ENCODE data around the gene DHRSX.

Gene DHRSX

GRCh38 chrX:2188840-2189239, 311.9 kb downstream of the DHRSX start:
- Mint-ChIP-seq H3K27me3 (no peaks in the 10 kb centered on the region), H3K4me3 (no peak overlapping the region), H3K36me3 (ENCODE audit: low read depth) (peaks cover 15% of the 10 kb centered on the region), H3K4me1 (no peaks in the 10 kb centered on the region), H3K9me3 (peaks cover 22% of the 10 kb centered on the region), H3K27ac (no peak overlapping the region)
- ATAC-seq (no peak), DNase-seq (no peak)

GRCh38 chrX:2188330-2188792, 312.4 kb downstream of the DHRSX start:
- Mint-ChIP-seq H3K4me1 (no peaks in the 10 kb centered on the region), H3K9me3 (peaks cover 19% of the 10 kb centered on the region), H3K4me3 (no peak overlapping the region), H3K27me3 (no peaks in the 10 kb centered on the region), H3K27ac (no peak overlapping the region), H3K36me3 (ENCODE audit: low read depth) (peaks cover 15% of the 10 kb centered on the region)
- DNase-seq (no peak), ATAC-seq (no peak)

GRCh38 chrX:2187352-2188115, 313.2 kb downstream of the DHRSX start:
- H3K27me3 Mint-ChIP-seq: no peaks in the 10 kb centered on the region
- DNase-seq (no peak), ATAC-seq (no peak)
- H3K36me3 Mint-ChIP-seq (ENCODE audit: low read depth): peaks cover 13% of the 10 kb centered on the region
- H3K4me3 Mint-ChIP-seq: no peak overlapping the region
- peaks cover 16% of the 10 kb centered on the region for H3K9me3 Mint-ChIP-seq
- H3K27ac Mint-ChIP-seq: no peak overlapping the region
- H3K4me1 Mint-ChIP-seq: no peaks in the 10 kb centered on the region

GRCh38 chrX:2185341-2186082, 315.3 kb downstream of the DHRSX start:
- DNase-seq (no peak), ATAC-seq (no peak)
- Mint-ChIP-seq H3K36me3 (ENCODE audit: low read depth) (peaks cover 11% of the 10 kb centered on the region), H3K4me3 (no peak overlapping the region), H3K27ac (no peak overlapping the region), H3K9me3 (peaks cover 13% of the 10 kb centered on the region), H3K27me3 (no peaks in the 10 kb centered on the region), H3K4me1 (no peaks in the 10 kb centered on the region)

GRCh38 chrX:2184089-2184488, 316.7 kb downstream of the DHRSX start:
- ATAC-seq (no peak), DNase-seq (no peak)
- Mint-ChIP-seq H3K27ac (no peak overlapping the region), H3K9me3 (peaks cover 9% of the 10 kb centered on the region), H3K4me3 (no peak overlapping the region), H3K36me3 (ENCODE audit: low read depth) (peaks cover 11% of the 10 kb centered on the region), H3K27me3 (no peaks in the 10 kb centered on the region), H3K4me1 (no peaks in the 10 kb centered on the region)

GRCh38 chrX:2183193-2183725, 317.5 kb downstream of the DHRSX start:
- DNase-seq (no peak), ATAC-seq (no peak)
- Mint-ChIP-seq H3K27ac (no peak overlapping the region), H3K9me3 (peaks cover 7% of the 10 kb centered on the region), H3K4me1 (no peaks in the 10 kb centered on the region), H3K36me3 (ENCODE audit: low read depth) (peaks cover 9% of the 10 kb centered on the region), H3K27me3 (no peaks in the 10 kb centered on the region), H3K4me3 (no peak overlapping the region)

GRCh38 chrX:2177541-2177940, 323.2 kb downstream of the DHRSX start:
- ATAC-seq: no peak
- peaks cover 9% of the 10 kb centered on the region for H3K36me3 Mint-ChIP-seq (ENCODE audit: low read depth)
- H3K4me1 Mint-ChIP-seq: no peaks in the 10 kb centered on the region
- no peak for DNase-seq
- H3K27me3 Mint-ChIP-seq: no peaks in the 10 kb centered on the region
- H3K4me3 Mint-ChIP-seq: no peak overlapping the region
- H3K27ac Mint-ChIP-seq: no peak overlapping the region
- H3K9me3 Mint-ChIP-seq: peaks cover 15% of the 10 kb centered on the region

GRCh38 chrX:2176733-2177132, 324.0 kb downstream of the DHRSX start:
- Mint-ChIP-seq H3K4me3 (no peak overlapping the region), H3K27ac (no peak overlapping the region), H3K4me1 (no peaks in the 10 kb centered on the region), H3K36me3 (ENCODE audit: low read depth) (peaks cover 9% of the 10 kb centered on the region), H3K27me3 (no peaks in the 10 kb centered on the region), H3K9me3 (peaks cover 15% of the 10 kb centered on the region)
- no peak for DNase-seq
- no peak for ATAC-seq

- H3K4me3 Mint-ChIP-seq: no peak overlapping the region
- no peak overlapping the region for H3K27ac Mint-ChIP-seq
- no peak for ATAC-seq
- peaks cover 9% of the 10 kb centered on the region for H3K36me3 Mint-ChIP-seq (ENCODE audit: low read depth)
- DNase-seq: no peak
- H3K4me1 Mint-ChIP-seq: no peaks in the 10 kb centered on the region
- H3K27me3 Mint-ChIP-seq: no peaks in the 10 kb centered on the region
- peaks cover 15% of the 10 kb centered on the region for H3K9me3 Mint-ChIP-seq
These were observed 324.5 kb downstream of the DHRSX start for GRCh38 chrX:2176274-2176673.

GRCh38 chrX:2172359-2172758, 328.4 kb downstream of the DHRSX start:
- Mint-ChIP-seq H3K27me3 (no peaks in the 10 kb centered on the region), H3K27ac (no peak overlapping the region), H3K9me3 (peaks cover 32% of the 10 kb centered on the region), H3K4me3 (no peak overlapping the region), H3K4me1 (no peaks in the 10 kb centered on the region), H3K36me3 (ENCODE audit: low read depth) (peaks cover 7% of the 10 kb centered on the region)
- ATAC-seq (no peak), DNase-seq (no peak)

Data from activated naive CD8-positive, alpha-beta T cell treated with anti-CD3 and anti-CD28 coated beads, Interleukin-2, amount 50 U/mL, for 24 hours (primary cell).